Astrocyte (in vitro differentiated cells and primary cell): ENCODE results near the gene CTSW. TPM values are rescaled to one million over a fixed set of nuclear protein-coding genes. Genes with fewer than 3 reads are reported as not detected.

Source experiments
- DNase-seq: peaks from one replicate; pipeline ENCODE4 v3.0.0-alpha.2; 2010; ENCODE audit warnings: low read depth
- FAIRE-seq: peaks from 2 replicates; lab custom pipeline; 2011; peaks lifted over from hg19 to GRCh38; lab: Jason Lieb, UNC
- H2AFZ ChIP-seq: 2 replicates; pipeline ENCODE4 v1.6.0; 2012; ENCODE audit warnings: low read depth, low read length, inconsistent platforms
- H3K27ac ChIP-seq: 2 replicates; pipeline ENCODE4 v1.5.1; 2011; ENCODE audit warnings: low read depth, low read length, inconsistent platforms
- H3K27me3 ChIP-seq: 2 replicates; pipeline ENCODE4 v1.6.0; 2011; ENCODE audit warnings: low read length, inconsistent platforms; ENCODE audit not compliant: insufficient read depth
- H3K36me3 ChIP-seq: 2 replicates; pipeline ENCODE4 v1.5.1; 2011; ENCODE audit warnings: low read length, inconsistent platforms; ENCODE audit not compliant: insufficient read depth
- H3K4me1 ChIP-seq: 2 replicates; pipeline ENCODE4 v1.5.1; 2011; ENCODE audit warnings: low read length, inconsistent platforms; ENCODE audit not compliant: insufficient read depth
- H3K4me2 ChIP-seq: 2 replicates; pipeline ENCODE4 v1.6.0; 2012; ENCODE audit warnings: low read length, inconsistent platforms
- H3K4me3 ChIP-seq: 2 replicates; pipeline ENCODE4 v1.5.1; 2011; ENCODE audit warnings: low read depth, mild to moderate bottlenecking, low read length, inconsistent platforms; ENCODE audit not compliant: insufficient read depth
- H3K79me2 ChIP-seq: 2 replicates; pipeline ENCODE4 v1.6.0; 2012; ENCODE audit warnings: mild to moderate bottlenecking, low read length, inconsistent platforms; ENCODE audit not compliant: insufficient read depth
- H3K9ac ChIP-seq: 2 replicates; pipeline ENCODE4 v1.6.0; 2012; ENCODE audit warnings: mild to moderate bottlenecking, low read length, inconsistent platforms
- H3K9me3 ChIP-seq: 2 replicates; pipeline ENCODE4 v1.5.1; 2012; ENCODE audit warnings: low read depth, mild to moderate bottlenecking, low read length, inconsistent platforms; ENCODE audit not compliant: insufficient read depth
- H4K20me1 ChIP-seq: 2 replicates; pipeline ENCODE4 v1.6.0; 2012; ENCODE audit warnings: low read length, inconsistent platforms; ENCODE audit not compliant: insufficient read depth
- H3K27ac Mint-ChIP-seq: one replicate; pipeline ENCODE4 v1.8.0; 2021; ENCODE audit warnings: mild to moderate bottlenecking, mixed read lengths; ENCODE audit not compliant: unreplicated experiment
- H3K27me3 Mint-ChIP-seq: one replicate; pipeline ENCODE4 v1.8.0; 2021; ENCODE audit warnings: low read depth, mixed read lengths; ENCODE audit not compliant: unreplicated experiment
- H3K36me3 Mint-ChIP-seq: one replicate; pipeline ENCODE4 v1.8.0; 2021; ENCODE audit warnings: low read depth, mixed read lengths; ENCODE audit not compliant: unreplicated experiment
- H3K4me1 Mint-ChIP-seq: one replicate; pipeline ENCODE4 v1.8.0; 2021; ENCODE audit warnings: low read depth, mixed read lengths; ENCODE audit not compliant: unreplicated experiment
- H3K4me3 Mint-ChIP-seq: one replicate; pipeline ENCODE4 v1.8.0; 2021; ENCODE audit warnings: mild to moderate bottlenecking, moderate library complexity, mixed read lengths; ENCODE audit not compliant: unreplicated experiment
- H3K9me3 Mint-ChIP-seq: one replicate; pipeline ENCODE4 v1.8.0; 2021; ENCODE audit warnings: mild to moderate bottlenecking, mixed read lengths; ENCODE audit not compliant: unreplicated experiment
- CTCF ChIP-seq: IDR thresholded peaks from 2 replicates; pipeline ENCODE4 v1.5.1; 2011; ENCODE audit warnings: low read depth, mild to moderate bottlenecking, inconsistent platforms, low read length, moderate library complexity; ENCODE audit not compliant: insufficient read depth
- EZH2 ChIP-seq: IDR thresholded peaks from 2 replicates; pipeline ENCODE4 v1.6.1; 2012; ENCODE audit warnings: mild to moderate bottlenecking, low read length, inconsistent platforms; ENCODE audit not compliant: insufficient read depth
- total RNA-seq: library from RNA; stranded (reverse); gene quantifications from 2 replicates; pipeline ENCODE4 v1.2.1, GENCODE V29; 2021

The CTSW gene
- total RNA-seq, 1 donor from 2014 or later, result not detected

- Mint-ChIP-seq H3K36me3 (peaks cover 13% of the 10 kb centered on the region), H3K4me3 (peak overlapping the region; percentile 95), H3K9me3 (no peaks in the 10 kb centered on the region), H3K27ac (peak overlapping the region; percentile 47), H3K27me3 (no peaks in the 10 kb centered on the region), H3K4me1 (peaks cover 16% of the 10 kb centered on the region)
- Histone ChIP-seq H3K27ac (no peak overlapping the region), H3K36me3 (peaks cover 26% of the 10 kb centered on the region), H3K79me2 (peaks cover 42% of the 10 kb centered on the region), H3K4me2 (peak overlapping the region; percentile 96), H3K4me3 (no peak overlapping the region), H3K27me3 (no peaks in the 10 kb centered on the region), H3K4me1 (peaks cover 39% of the 10 kb centered on the region), H3K9ac (peak overlapping the region; percentile 89), H2AFZ (no peak overlapping the region), H3K9me3 (no peaks in the 10 kb centered on the region), H4K20me1 (peaks cover 64% of the 10 kb centered on the region)
- FAIRE-seq (no peak), DNase-seq (no peak)
- no peak for TF ChIP-seq EZH2
- no peak for TF ChIP-seq CTCF
Observed at GRCh38 chr11:65862941-65863888, 16.4 kb upstream of the CTSW start.

- H3K27ac Mint-ChIP-seq, result peak overlapping the region; percentile 44
Observed at GRCh38 chr11:65863889-65864705, 15.5 kb upstream of the CTSW start.

More at GRCh38 chr11:65863889-65864705, 15.5 kb upstream of the CTSW start:
- H3K4me2 ChIP-seq, result no peak overlapping the region
- no peak for DNase-seq
- Mint-ChIP-seq H3K4me3 (peak overlapping the region; percentile 67), H3K9me3 (no peaks in the 10 kb centered on the region), H3K36me3 (peaks cover 15% of the 10 kb centered on the region), H3K4me1 (peaks cover 20% of the 10 kb centered on the region), H3K27me3 (no peaks in the 10 kb centered on the region)
- TF ChIP-seq EZH2 (no peak), CTCF (no peak)
- no peak overlapping the region for H2AFZ ChIP-seq
- no peak overlapping the region for H3K4me3 ChIP-seq
- peaks cover 31% of the 10 kb centered on the region for H3K4me1 ChIP-seq
- no peak overlapping the region for H3K9ac ChIP-seq
- peaks cover 30% of the 10 kb centered on the region for H3K36me3 ChIP-seq
- peaks cover 50% of the 10 kb centered on the region for H3K79me2 ChIP-seq
- FAIRE-seq, result no peak
- H3K9me3 ChIP-seq, result no peaks in the 10 kb centered on the region
- H3K27me3 ChIP-seq, result no peaks in the 10 kb centered on the region
- H4K20me1 ChIP-seq, result peaks cover 73% of the 10 kb centered on the region
- no peak overlapping the region for H3K27ac ChIP-seq
